ENCODE measurements around the gene CHD1. TPM values are rescaled to one million over a fixed set of nuclear protein-coding genes. Genes with fewer than 3 reads are reported as not detected.

Gene CHD1
- total and polyA plus RNA-seq, 9 of the 15 experiments (the other 6 are each of a cell fraction or from before 2014, with no cell fraction given), result 27.3 to 133 (median 58.7) TPM

- TF ChIP-seq C11orf30 (IDR thresholded peaks at IDR 0.05; ENCODE audit: low read depth) (peak; percentile 75), MAFF (IDR thresholded peaks at IDR 0.05; ENCODE audit: low read length) (no peak), EGR1 (conservative IDR thresholded peaks at IDR 0.05) (peak; percentile 79), FOXJ3 (CRISPR knock-in tag; IDR thresholded peaks at IDR 0.05) (no peak), FOXP1 (CRISPR knock-in tag; IDR thresholded peaks at IDR 0.05) (no peak; the same call in 1 of the 2 replicates), ETV1 (tag; conservative IDR thresholded peaks at IDR 0.05; ENCODE audit: low read depth) (0 out of 2 replicates have a peak, but pooled peaks have one; percentile 21), GATAD2B (IDR thresholded peaks at IDR 0.05; ENCODE audit: borderline replicate concordance) (no peak; the same call in 1 of the 2 replicates), ZBED1 (IDR thresholded peaks at IDR 0.05) (0 out of 2 replicates have a peak, but pooled peaks have one; percentile 8), E2F3 (CRISPR knock-in tag; IDR thresholded peaks at IDR 0.05) (no peak), L3MBTL2 (IDR thresholded peaks at IDR 0.05) (peak; percentile 71), SIN3B (IDR thresholded peaks at IDR 0.05; ENCODE audit: low read depth) (peak; percentile 55; the same call in 1 of the 2 replicates), NCOR1 (IDR thresholded peaks at IDR 0.05) (peak; percentile 55)
- TF ChIP-seq, protein P1, sequence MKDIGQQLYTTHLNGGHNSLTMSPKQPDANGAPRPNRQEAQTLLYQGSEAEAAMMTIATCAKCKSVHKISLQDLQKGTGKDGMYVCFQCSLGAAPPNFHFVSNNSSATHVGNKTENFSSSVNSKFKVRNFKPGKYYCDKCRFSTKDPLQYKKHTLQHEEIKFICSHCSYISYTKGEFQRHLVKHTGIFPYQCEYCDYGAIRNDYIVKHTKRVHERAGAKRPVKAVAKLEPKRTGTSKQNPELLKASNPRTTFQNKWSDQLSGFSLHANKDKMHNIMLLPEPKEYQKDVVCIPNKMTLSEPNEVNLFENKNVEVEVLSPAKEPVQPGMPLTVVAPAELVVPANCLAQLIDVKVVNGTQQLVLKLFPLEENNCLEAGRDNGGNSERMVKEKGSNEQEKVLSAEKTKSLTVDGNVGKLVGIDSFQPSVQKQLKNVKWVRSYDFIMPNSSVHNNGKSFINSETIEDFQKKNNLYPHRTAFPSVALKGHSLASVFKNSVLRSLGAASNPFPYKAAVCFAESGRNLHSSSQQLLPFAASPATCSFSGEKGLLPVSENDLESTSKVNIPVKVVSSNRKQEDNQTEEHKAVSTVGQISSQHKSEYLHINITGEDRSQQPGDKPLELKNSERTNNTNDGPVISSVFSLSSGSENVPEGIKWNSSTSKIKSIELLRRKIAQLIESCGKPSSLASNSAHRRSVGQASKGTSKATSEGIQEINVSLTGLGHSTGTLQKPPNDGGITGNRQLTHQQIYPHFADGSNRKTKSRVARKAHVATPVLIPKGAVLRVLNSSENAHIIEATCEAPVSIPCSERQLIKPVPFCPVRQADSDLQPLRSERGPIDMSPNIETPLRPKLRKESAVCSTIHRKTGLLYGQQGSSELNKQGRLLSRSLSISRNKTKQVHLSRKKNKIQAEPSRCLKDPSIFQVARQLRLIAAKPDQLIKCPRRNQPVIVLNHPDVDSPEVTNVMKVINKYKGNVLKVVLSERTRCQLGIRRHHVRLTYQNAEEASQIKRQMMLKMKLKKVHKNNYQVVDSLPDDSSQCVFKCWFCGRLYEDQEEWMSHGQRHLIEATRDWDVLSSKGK (CRISPR knock-in tag; IDR thresholded peaks at IDR 0.05), result no peak
- TF ChIP-seq, protein P2, sequence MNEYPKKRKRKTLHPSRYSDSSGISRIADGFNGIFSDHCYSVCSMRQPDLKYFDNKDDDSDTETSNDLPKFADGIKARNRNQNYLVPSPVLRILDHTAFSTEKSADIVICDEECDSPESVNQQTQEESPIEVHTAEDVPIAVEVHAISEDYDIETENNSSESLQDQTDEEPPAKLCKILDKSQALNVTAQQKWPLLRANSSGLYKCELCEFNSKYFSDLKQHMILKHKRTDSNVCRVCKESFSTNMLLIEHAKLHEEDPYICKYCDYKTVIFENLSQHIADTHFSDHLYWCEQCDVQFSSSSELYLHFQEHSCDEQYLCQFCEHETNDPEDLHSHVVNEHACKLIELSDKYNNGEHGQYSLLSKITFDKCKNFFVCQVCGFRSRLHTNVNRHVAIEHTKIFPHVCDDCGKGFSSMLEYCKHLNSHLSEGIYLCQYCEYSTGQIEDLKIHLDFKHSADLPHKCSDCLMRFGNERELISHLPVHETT (CRISPR knock-in tag; conservative IDR thresholded peaks at IDR 0.05 in 1 of 2, IDR thresholded peaks at IDR 0.05 in 1 of 2), result peak in 1 of 2 experiments; percentile 98; a peak in 2 of 4 replicates
- TF ChIP-seq, protein P3, sequence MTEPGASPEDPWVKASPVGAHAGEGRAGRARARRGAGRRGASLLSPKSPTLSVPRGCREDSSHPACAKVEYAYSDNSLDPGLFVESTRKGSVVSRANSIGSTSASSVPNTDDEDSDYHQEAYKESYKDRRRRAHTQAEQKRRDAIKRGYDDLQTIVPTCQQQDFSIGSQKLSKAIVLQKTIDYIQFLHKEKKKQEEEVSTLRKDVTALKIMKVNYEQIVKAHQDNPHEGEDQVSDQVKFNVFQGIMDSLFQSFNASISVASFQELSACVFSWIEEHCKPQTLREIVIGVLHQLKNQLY (CRISPR knock-in tag; conservative IDR thresholded peaks at IDR 0.05), result peak; percentile 51 to 87; a peak in 1 of 4 replicates
- TF ChIP-seq, protein P4, sequence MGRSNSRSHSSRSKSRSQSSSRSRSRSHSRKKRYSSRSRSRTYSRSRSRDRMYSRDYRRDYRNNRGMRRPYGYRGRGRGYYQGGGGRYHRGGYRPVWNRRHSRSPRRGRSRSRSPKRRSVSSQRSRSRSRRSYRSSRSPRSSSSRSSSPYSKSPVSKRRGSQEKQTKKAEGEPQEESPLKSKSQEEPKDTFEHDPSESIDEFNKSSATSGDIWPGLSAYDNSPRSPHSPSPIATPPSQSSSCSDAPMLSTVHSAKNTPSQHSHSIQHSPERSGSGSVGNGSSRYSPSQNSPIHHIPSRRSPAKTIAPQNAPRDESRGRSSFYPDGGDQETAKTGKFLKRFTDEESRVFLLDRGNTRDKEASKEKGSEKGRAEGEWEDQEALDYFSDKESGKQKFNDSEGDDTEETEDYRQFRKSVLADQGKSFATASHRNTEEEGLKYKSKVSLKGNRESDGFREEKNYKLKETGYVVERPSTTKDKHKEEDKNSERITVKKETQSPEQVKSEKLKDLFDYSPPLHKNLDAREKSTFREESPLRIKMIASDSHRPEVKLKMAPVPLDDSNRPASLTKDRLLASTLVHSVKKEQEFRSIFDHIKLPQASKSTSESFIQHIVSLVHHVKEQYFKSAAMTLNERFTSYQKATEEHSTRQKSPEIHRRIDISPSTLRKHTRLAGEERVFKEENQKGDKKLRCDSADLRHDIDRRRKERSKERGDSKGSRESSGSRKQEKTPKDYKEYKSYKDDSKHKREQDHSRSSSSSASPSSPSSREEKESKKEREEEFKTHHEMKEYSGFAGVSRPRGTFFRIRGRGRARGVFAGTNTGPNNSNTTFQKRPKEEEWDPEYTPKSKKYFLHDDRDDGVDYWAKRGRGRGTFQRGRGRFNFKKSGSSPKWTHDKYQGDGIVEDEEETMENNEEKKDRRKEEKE (IDR thresholded peaks at IDR 0.05; ENCODE audit: borderline replicate concordance in 1 of 2, control insufficient read depth in 1 of 2, low read depth in 2 of 2, low read length in 1 of 2), result no peak
Observed at GRCh38 chr5:98928873-98929709, at the start of gene CHD1 (continued).
